HG03103 (cell line): Measurements from ENCODE around the gene THAP2.
"Not testable (repeated sequence)": the region's sequence is repeated elsewhere in the genome, so short reads cannot be mapped to it uniquely, and the experiment has no call there.

Experiments used
- ATAC-seq: cut with Tn5 transposase; IDR thresholded peaks from one replicate; pipeline ENCODE4 v1.9.1; 2021; ENCODE audit warnings: low read depth; ENCODE audit not compliant: unreplicated experiment

THAP2 gene

DNA sequence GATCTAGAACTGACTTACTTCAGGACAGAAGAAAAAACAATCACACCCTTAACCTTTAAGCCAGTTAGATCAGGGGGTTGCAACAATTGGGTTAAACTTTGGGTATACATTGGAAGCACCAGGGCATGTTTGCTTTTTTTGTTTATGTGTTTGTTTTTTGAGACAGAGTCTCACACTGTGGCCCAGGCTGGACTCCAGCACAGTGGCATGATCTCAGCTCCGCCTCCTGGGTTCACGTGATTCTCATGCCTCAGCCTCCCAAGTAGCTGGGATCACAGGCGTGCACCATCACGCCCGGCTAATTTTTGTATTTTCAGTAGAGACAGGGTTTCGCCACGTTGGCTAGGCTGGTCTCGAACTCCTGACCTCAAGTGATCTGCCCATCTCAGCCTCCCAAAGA lies 38.1 kb downstream of the THAP2 start:
- not testable (repeated sequence) for ATAC-seq

DNA sequence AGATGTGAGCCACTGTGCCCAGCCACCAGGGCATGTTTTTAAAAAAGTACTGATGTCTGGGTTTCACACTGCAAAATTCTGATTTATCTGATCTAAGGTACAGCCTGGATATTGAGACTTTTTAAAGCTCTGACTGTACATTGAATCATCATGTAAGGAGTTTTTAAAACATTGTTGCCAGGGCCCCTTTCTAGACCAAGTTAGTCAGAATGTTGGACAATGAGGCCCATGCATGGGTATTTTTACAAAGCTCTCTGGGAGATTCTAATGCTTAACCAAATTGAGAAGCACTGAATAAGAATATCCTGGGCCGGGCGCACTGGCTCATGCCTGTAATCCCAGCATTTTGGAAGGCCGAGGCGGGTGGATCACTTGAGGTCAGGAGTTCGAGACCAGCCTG lies 38.5 kb downstream of the THAP2 start:
- no peak for ATAC-seq

DNA sequence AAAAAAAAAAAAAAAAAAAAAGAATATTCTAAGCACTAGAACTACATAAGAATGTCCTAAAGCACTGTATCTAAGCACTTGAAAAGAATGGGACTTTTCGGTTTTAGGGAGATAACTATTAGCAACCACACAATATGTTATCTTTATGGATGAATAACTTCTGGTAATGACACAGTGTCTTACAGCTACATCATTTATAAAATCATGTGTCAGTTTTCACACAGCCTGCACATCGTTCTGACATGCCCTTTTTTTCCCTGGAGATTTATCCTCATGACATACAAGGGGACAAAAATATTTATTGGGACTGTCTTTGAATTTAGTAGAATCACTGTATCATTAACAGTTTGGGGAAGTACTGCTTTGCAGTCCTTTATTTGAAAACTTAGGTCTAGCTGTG lies 39.1 kb downstream of the THAP2 start:
- no peak for ATAC-seq

DNA sequence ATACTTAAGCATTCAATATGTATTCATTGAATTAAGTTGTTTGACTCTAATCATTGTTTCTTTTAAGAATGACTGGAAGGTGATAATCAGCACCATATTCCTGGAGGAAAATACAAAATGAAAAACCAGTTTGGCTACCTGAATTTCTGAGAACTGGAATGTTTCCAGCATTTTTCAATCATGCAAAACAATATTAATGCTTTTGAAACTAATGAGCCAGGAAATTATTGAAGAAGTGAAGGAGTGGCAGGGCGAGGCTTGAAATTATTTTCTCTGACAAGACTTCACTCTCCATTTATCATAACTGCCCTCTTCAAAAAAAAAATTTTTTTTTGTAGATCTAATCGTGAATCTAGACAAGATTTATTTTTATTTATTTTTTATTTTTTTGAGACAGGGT lies 40.8 kb downstream of the THAP2 start:
- ATAC-seq = no peak

DNA sequence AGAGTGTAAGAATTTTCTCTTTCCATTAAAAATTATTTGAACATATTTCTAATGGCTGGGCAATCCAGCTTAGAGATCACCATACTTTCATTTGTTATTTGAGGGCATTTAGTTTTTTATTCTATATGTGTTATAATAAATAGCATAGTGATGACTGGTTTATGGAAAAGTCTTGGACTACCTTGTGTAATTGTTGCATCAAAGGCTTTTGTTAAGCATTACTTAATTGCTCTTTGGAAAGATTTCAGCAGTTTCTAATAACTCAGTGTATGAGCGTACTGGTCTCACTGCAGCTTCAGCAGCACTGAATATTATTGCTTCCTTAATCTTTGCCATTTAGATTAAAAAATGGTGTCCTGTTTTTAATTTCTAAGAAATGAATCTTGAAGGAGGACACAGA lies 44.6 kb downstream of the THAP2 start:
- ATAC-seq = no peak

DNA sequence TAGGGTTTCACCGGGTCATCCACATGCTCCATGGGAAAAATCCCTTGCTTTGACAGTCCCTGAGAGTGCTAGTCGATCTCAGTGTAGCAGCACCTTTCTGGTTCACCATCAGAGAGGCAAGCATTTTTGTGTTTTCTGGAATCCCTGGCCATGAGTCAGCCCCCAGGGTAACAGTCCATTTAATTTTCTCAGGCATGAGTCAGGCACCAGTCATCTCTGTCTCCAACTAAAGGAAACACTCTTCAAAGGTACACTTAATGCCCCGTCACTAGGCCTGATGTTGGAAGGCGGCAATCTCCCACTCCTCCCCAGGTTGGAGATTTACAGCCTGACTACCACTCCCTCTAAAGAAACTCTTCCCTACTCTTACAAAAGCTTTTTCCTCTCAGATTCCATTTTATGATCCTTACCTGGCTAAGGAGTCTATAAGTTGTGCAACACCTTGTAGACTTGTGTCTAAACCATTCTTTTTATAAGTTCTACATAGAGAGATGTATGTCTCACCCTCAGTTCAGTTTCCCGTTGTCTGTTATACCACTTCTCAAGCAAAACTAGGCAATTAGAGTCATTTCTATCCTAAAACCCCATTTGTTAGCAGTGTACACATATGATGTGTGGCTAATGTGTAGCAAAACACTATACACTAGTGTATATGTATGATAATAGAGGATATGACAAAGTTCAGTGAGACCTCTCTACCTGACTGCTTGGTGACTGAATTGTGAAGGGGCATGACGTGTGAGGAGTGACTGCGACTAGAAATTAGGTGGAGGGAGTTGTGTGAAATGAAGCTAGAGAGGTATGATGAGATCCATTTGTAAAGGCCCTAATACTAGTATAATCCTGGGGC lies 46.4 kb downstream of the THAP2 start:
- ATAC-seq = no peak

DNA sequence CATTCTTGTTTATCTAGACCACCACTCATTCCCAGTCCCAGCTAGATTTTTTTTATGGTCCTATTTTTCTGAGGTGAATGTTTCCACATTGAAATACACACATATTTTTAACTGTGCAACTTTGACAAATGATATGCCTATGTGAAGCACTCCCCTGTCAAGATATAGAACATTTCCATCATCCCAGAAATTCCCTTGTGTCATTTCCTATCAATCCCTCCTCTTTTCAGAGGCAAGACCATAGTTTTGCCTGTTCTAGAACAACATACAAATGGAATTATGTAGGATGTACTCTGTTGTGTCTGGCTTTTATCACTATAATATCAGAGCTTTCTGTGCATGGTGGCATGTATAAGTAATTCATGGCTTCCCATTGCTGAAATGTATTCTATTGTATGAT lies 54.5 kb downstream of the THAP2 start:
- ATAC-seq = no peak

DNA sequence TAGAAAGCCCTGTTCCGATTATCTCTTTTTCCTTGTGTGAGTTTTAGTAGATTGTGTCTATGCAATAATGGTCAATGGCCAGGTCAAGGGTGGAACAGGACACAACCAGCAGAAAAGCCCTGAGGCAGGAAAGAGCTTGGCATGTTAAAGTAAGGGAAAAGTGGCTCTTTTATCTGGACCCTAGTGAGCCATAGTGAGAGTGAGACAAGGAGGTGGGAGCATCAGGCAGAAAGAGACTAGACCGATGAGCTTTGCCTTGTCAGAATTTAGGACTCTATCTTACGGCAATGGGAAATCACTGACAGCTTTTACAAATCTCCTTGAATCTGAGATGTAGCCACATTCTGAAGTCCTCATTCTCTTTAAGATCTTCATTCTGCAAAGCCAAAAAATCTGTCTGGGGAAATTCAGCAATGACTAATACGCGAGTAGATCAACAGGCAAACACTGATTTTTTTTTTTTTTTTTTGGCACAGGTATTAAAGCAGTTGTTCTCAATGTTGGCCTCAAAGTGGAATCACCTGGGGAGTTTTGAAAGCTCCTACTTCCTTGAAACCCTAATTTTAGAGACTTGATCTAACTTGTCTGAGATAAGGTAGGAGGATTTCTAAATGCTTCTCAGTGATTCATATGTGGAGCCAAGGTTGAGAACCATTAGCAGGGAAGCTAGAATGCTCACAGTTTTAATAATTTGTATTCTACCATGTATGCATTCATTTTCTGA lies 55.7 kb downstream of the THAP2 start:
- no peak for ATAC-seq

DNA sequence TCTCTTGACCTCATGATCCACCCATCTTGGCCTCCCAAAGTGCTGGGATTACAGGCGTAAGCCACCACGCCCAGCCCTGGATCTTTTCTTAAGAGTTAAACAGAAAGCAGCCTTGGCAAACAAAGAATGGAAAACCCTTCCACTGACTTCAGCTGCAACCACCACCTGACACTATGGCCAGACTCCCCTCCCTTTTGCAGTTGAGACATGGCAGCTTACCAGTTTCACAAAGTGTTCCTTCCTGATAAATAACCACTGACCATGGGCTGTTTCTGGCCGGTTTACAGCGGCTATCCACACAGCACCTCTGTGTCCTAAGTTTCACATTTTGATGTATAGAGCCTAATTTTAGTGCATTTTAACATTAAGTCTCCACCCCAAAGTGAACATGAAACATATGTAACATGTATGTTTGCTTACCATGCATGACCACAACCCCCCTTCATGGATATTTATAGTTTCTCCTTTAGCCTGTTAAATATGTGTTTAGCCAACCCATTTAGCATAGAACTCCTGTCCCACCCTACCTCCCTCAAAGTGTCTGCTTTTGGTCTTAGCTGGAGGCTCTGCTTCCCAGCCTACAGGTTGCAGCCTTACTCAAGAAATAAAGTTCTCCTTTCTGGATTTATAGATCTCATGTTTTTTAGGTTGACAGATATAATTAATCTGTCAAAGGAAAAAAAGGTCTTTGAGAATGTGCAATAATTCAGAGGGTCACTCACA lies 57.8 kb downstream of the THAP2 start:
- ATAC-seq = no peak

DNA sequence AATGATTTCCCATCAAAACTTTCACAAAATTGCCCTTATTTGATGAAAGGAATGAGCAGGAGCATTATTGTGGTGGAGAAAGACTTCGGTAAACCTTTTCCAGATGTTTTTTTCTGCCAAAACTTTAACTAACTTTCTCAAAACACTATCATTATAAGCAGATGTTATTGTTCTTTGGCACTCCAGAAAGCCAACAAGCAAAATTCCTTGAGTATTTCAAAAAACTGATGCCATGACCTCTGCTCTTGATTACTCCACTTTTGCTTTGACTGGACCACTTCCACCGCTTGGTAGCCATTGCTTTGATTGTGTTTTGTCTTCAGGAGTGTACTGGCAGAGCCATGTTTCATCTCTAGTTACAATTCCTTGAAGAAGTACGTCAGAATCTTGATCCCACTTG lies 60.9 kb downstream of the THAP2 start:
- no peak for ATAC-seq

DNA sequence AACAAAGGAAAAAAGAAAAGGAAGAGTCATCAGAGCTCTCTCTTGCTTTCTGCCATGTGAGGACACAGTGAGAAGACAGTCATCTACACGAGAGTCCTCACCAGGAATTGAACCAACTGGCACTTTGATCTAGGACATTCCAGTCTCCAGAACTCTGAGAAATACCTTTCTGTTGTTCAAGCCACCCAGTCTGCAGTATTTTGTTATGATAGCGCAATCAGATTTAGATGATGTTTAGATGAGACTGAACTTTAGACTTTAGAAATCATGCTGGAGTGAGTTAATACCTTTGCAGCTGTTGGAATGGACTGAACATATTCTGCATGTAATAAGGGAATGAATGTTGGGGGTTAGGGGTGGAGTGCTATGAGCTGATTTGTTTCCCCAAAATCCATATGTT lies 62.4 kb downstream of the THAP2 start:
- ATAC-seq = no peak

DNA sequence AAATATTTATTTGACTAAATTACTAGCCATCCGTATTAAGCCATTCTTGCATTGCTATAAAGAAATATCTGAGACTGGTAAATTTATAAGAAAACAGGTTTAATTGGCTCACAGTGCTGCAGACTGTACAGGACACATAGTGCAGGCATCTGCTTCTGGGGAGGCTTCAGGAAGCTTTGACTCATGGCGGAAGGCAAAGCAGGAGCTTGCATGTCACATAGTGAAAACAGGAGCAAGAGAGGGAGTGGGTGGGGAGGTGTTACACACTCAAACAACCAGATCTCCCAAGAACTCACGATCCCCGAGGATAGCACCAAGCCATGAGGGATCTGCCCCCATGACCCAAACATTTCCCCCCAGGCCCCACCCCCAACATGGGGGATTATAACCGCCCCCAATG lies 63.9 kb downstream of the THAP2 start:
- ATAC-seq = no peak
